ENCODE measurements around the gene EGR1. TPM values are rescaled to one million over a fixed set of nuclear protein-coding genes. Genes with fewer than 3 reads are reported as not detected.

The EGR1 gene
- polyA plus RNA-seq, 1 donor (not counting 4 experiments of a cell fraction or from before 2014, with no cell fraction given): 5.6 TPM

DNA sequence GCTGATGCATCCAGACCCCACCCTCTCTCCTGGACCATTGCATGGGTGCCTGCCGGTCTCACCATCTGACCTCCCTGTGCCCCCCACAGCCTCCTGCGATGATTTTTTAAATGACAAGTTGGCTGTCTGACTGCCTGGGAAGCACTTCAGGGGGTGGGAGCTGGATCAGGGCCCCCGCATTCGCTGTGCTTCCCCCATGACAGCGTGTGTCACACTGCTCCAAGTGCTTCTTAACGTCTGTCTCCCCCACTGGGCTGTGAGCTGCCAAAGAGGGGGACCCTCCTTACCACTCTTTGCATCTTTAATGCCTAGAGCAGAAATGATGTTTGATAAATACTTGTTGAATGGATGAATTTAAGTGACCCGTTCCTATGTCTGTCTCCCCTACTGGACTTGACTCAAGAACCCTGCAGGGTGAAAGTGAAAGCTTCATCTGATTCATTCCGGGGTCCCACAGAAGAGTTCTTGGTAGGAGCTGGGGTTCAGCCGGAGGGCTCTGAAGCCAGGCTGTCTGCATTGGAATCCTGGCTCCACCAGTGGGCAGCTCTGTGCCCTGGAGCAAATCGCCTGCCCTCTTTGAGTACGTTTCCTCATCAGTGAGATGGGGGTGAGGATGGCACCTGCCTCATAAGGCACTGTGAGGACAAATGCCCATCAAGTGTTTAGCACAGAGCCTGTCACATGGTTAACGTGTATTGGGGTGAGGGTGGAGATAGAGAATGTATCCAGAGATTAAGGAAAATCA is 7.6 kb upstream of the EGR1 start:
- DNase-seq (ENCODE audit: low read depth, low spot score) (no peak), FAIRE-seq (no peak)
- H3K4me1 ChIP-seq (ENCODE audit: control insufficient read depth, extremely low read depth, insufficient read depth, low read length): peaks cover 5% of the 10 kb centered on the region
- no peaks in the 10 kb centered on the region for H4K20me1 ChIP-seq (ENCODE audit: control insufficient read depth, extremely low read depth, insufficient read depth, low read length)
- TF ChIP-seq EZH2 (IDR thresholded peaks at IDR 0.05; ENCODE audit: low read length) (no peak), CTCF (optimal IDR thresholded peaks at IDR 0.05 in 1 of 3, IDR thresholded peaks at IDR 0.05 in 1 of 3, conservative IDR thresholded peaks at IDR 0.05 in 1 of 3; ENCODE audit: extremely low read depth in 1 of 3, insufficient read depth in 2 of 3, low read length in 3 of 3) (no peak)
- H3K9ac ChIP-seq (ENCODE audit: control insufficient read depth, extremely low read depth, insufficient read depth, low read length): no peak overlapping the region
- no peak overlapping the region for H3K4me3 ChIP-seq (ENCODE audit: control insufficient read depth in 2 of 3, extremely low read depth in 1 of 3, insufficient read depth in 2 of 3, low read depth in 1 of 3, low read length in 3 of 3)
- no peaks in the 10 kb centered on the region for H3K36me3 ChIP-seq (ENCODE audit: control insufficient read depth in 2 of 2, extremely low read depth in 1 of 2, insufficient read depth in 2 of 2, low read length in 2 of 2)
- H2AFZ ChIP-seq (ENCODE audit: control insufficient read depth, low read length): no peak overlapping the region
- no peaks in the 10 kb centered on the region for H3K27me3 ChIP-seq (ENCODE audit: control insufficient read depth, extremely low read depth, insufficient read depth, low read length)
- no peaks in the 10 kb centered on the region for H3K9me3 ChIP-seq (ENCODE audit: control insufficient read depth, low read depth, low read length)
- H3K27ac ChIP-seq (ENCODE audit: control insufficient read depth, insufficient read depth, low read length): no peak overlapping the region
- dilution Hi-C loops (cut with MboI; ENCODE audit: extremely low pct_ligation_motif_present, low sequenced_read_pairs): no loop called here
- no peak overlapping the region for H3K4me2 ChIP-seq (ENCODE audit: control insufficient read depth, extremely low read depth, insufficient read depth, low read depth, low read length)
- H3K79me2 ChIP-seq (ENCODE audit: control insufficient read depth, insufficient read depth, low read length): no peaks in the 10 kb centered on the region
- H3K9me1 ChIP-seq (ENCODE audit: control insufficient read depth, extremely low read depth, insufficient read depth, low read length): no peaks in the 10 kb centered on the region

GRCh38 chr5:138458384-138458783 is 6.9 kb upstream of the EGR1 start:
- no peak for TF ChIP-seq CTCF (optimal IDR thresholded peaks at IDR 0.05 in 1 of 3, IDR thresholded peaks at IDR 0.05 in 1 of 3, conservative IDR thresholded peaks at IDR 0.05 in 1 of 3; ENCODE audit: extremely low read depth in 1 of 3, insufficient read depth in 2 of 3, low read length in 3 of 3)
- no peak for TF ChIP-seq EZH2 (IDR thresholded peaks at IDR 0.05; ENCODE audit: low read length)
- no peaks in the 10 kb centered on the region for H3K79me2 ChIP-seq (ENCODE audit: control insufficient read depth, insufficient read depth, low read length)
- no peaks in the 10 kb centered on the region for H3K9me1 ChIP-seq (ENCODE audit: control insufficient read depth, extremely low read depth, insufficient read depth, low read length)
- H3K27ac ChIP-seq (ENCODE audit: control insufficient read depth, insufficient read depth, low read length): no peak overlapping the region
- FAIRE-seq (no peak), DNase-seq (ENCODE audit: low read depth, low spot score) (no peak)
- dilution Hi-C loops (cut with MboI; ENCODE audit: extremely low pct_ligation_motif_present, low sequenced_read_pairs): no loop called here
- H3K36me3 ChIP-seq (ENCODE audit: control insufficient read depth in 2 of 2, extremely low read depth in 1 of 2, insufficient read depth in 2 of 2, low read length in 2 of 2): no peaks in the 10 kb centered on the region
- no peaks in the 10 kb centered on the region for H4K20me1 ChIP-seq (ENCODE audit: control insufficient read depth, extremely low read depth, insufficient read depth, low read length)
- no peak overlapping the region for H3K9ac ChIP-seq (ENCODE audit: control insufficient read depth, extremely low read depth, insufficient read depth, low read length)
- no peaks in the 10 kb centered on the region for H3K9me3 ChIP-seq (ENCODE audit: control insufficient read depth, low read depth, low read length)
- H3K27me3 ChIP-seq (ENCODE audit: control insufficient read depth, extremely low read depth, insufficient read depth, low read length): no peaks in the 10 kb centered on the region
- H3K4me1 ChIP-seq (ENCODE audit: control insufficient read depth, extremely low read depth, insufficient read depth, low read length): peaks cover 7% of the 10 kb centered on the region
- no peak overlapping the region for H3K4me2 ChIP-seq (ENCODE audit: control insufficient read depth, extremely low read depth, insufficient read depth, low read depth, low read length)
- no peak overlapping the region for H3K4me3 ChIP-seq (ENCODE audit: control insufficient read depth in 2 of 3, extremely low read depth in 1 of 3, insufficient read depth in 2 of 3, low read depth in 1 of 3, low read length in 3 of 3)
- no peak overlapping the region for H2AFZ ChIP-seq (ENCODE audit: control insufficient read depth, low read length)
